Mucosa of descending colon (tissue), 3 donors: ENCODE measurements around the gene RPUSD3. TPM values are rescaled to one million over a fixed set of nuclear protein-coding genes. Genes with fewer than 3 reads are reported as not detected.

Experiments used
- ATAC-seq: fragments of 200-7000 bp; cut with Tn5 transposase; one replicate; pipeline ENCODE4 v1.9.1; 2020; ENCODE audit warnings: mild to moderate bottlenecking, moderate library complexity
- DNase-seq, 3 donors: peaks; one replicate each; pipeline ENCODE4 v3.0.0-alpha.2; 2020
- H3K36me3 ChIP-seq: fragments of 200-600 bp; one replicate; pipeline ENCODE4 v1.8.0; 2021; ENCODE audit warnings: low read depth, mild to moderate bottlenecking
- H3K4me1 ChIP-seq: fragments of 200-600 bp; one replicate; pipeline ENCODE4 v1.8.0; 2021; ENCODE audit warnings: low read depth, mild to moderate bottlenecking
- H3K4me3 ChIP-seq: fragments of 200-600 bp; one replicate; pipeline ENCODE4 v1.8.0; 2021; ENCODE audit warnings: mild to moderate bottlenecking
- H3K9me3 ChIP-seq: fragments of 200-600 bp; one replicate; pipeline ENCODE4 v1.8.0; 2021; ENCODE audit warnings: mild to moderate bottlenecking
- intact Hi-C, 2 donors: fragments of 100-400 bp; cut with DNase I in 1 of 2; cut with micrococcal nuclease in 1 of 2; formaldehyde crosslinking; loops; one replicate each; pipeline versions ENCODE4 v1.11.0 to v1.11.1; 2022; cut with DNase I, micrococcal nuclease
- total RNA-seq, 3 donors: library from RNA; stranded (reverse); fragmentation: NEBNext Ultra II Directional in 2 of 3; extraction: Animal tissue kit (Norgen Biotek cat#: 25700) in 2 of 3; gene quantifications; one replicate each; pipeline versions ENCODE4 v1.2.1 to v1.2.4, GENCODE V29; 2021 to 2023
- TF ChIP-seq, protein P1 (sequence below): fragments of 200-600 bp; IDR thresholded peaks from one replicate; pipeline ENCODE4 v1.8.0; 2022; ENCODE audit warnings: antibody characterized with exemption, mild to moderate bottlenecking
- donor health status: DM: no; HTN: no; CAD: no; lungs with moderate emphysema.
- donor health status: DM: no; HTN: no; CAD: no.
- donor health status: DM: no; HTN: yes; CAD: no.

Gene RPUSD3
- total RNA-seq, 3 donors from 2014 or later = 26.1 to 35.6 (median 28.6) TPM

DNA sequence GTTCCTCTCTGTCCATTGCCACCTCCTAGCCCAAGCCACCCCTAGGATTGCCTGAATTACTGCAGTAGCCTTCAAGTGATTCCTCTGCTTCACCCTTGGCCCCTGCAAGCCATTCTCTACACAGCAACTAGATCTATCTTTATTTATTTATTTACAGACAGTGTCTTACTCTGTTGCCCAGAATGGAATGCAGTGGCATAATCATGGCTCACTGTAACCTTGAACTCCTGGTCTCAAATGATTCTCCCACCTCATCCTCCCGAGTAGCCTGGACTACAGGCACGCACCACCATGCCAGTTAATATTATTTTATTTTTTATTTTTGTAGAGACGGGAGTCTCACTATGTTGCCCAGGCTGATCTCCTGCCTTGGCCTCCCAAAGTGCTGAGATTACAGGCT, 44.7 kb upstream of the RPUSD3 start:
- ATAC-seq (no peak), DNase-seq (no peak)
- H3K4me1 ChIP-seq = peaks cover 14% of the 10 kb centered on the region
- TF ChIP-seq, protein P1, sequence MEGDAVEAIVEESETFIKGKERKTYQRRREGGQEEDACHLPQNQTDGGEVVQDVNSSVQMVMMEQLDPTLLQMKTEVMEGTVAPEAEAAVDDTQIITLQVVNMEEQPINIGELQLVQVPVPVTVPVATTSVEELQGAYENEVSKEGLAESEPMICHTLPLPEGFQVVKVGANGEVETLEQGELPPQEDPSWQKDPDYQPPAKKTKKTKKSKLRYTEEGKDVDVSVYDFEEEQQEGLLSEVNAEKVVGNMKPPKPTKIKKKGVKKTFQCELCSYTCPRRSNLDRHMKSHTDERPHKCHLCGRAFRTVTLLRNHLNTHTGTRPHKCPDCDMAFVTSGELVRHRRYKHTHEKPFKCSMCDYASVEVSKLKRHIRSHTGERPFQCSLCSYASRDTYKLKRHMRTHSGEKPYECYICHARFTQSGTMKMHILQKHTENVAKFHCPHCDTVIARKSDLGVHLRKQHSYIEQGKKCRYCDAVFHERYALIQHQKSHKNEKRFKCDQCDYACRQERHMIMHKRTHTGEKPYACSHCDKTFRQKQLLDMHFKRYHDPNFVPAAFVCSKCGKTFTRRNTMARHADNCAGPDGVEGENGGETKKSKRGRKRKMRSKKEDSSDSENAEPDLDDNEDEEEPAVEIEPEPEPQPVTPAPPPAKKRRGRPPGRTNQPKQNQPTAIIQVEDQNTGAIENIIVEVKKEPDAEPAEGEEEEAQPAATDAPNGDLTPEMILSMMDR = no peak
- intact Hi-C loops = no loop called here
- no peak overlapping the region for H3K4me3 ChIP-seq
- H3K9me3 ChIP-seq = no peaks in the 10 kb centered on the region
- H3K36me3 ChIP-seq = no peaks in the 10 kb centered on the region

DNA sequence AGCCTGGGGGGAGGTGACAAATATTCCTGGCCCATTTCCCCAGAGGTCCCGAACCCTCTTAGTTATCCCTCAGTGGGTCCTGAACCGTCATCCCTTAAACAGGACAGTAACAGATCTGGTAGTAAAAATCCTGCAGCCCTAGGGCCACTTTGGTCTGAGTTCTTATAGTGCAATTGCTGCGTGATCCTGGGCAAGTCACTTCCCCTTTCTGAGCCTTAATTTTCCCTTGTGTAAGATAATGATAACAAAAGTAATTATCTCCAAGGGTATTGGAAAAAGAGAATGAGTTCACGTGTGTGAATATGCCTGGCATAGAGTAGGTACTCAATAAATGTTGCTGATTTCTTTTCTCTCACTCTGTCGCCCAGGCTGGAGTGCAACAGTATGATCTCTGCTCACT, 43.7 kb upstream of the RPUSD3 start:
- Histone ChIP-seq H3K36me3 (no peaks in the 10 kb centered on the region), H3K9me3 (no peaks in the 10 kb centered on the region), H3K4me1 (peaks cover 14% of the 10 kb centered on the region), H3K4me3 (no peak overlapping the region)
- intact Hi-C loops = no loop called here
- DNase-seq (no peak), ATAC-seq (no peak)
- TF ChIP-seq, protein P1 = no peak

DNA sequence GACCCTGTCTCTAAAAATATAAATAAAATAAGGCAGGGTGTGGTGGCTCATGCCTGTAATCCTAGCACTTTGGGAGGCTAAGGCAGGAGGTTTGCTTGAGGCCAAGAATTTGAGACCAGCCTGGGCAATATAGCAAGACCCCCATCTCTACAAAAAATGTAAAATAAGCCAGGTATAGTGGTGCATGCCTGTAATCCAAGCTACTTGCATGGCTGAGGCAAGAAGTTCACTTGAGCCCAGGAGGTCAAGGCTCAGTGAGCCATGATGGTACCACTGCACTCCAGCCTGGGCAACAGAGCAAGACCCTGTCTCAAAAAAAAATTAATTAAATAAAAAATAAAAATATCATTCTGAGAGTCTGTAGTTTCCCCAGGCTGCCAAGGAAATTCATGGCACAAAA, 42.5 kb upstream of the RPUSD3 start:
- no peak for DNase-seq
- Histone ChIP-seq H3K4me1 (peaks cover 7% of the 10 kb centered on the region), H3K36me3 (no peaks in the 10 kb centered on the region), H3K4me3 (no peak overlapping the region), H3K9me3 (no peaks in the 10 kb centered on the region)
- intact Hi-C loops = no loop called here
- ATAC-seq = no peak
- TF ChIP-seq, protein P1 = no peak

DNA sequence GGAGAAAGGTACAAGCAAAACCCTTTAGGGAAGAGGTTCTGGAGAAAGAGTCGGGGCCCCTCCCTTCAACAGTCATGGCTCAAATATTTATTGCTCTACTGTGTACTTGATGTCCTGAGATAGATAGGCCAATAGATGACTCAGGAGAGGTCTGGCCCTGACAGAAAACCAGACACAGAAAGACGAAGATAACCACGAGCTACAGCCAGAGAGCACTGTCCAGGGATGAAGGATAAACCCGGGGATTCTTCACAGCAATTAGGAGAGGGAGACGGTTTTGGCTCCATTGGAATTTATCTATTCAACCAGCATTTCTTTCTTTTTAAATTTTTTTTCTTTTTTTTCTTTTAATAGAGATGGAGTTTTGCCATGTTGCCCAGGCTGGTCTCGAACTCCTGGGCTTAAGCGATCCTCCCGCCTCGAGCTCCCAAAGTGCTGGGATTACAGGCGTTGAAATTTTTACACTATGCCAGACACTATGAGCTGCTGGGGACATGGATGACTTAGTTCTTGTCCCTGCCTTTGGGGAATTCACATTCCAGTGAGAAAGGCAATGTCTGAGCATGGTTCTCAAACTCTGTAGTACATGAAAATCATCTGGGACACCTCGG, 40.9 kb upstream of the RPUSD3 start:
- Histone ChIP-seq H3K4me1 (no peaks in the 10 kb centered on the region), H3K36me3 (no peaks in the 10 kb centered on the region), H3K9me3 (no peaks in the 10 kb centered on the region), H3K4me3 (no peak overlapping the region)
- intact Hi-C loops = no loop called here
- peak in 1 of 3 donors; percentile 35 for DNase-seq
- TF ChIP-seq, protein P1 = no peak
- ATAC-seq = peak; percentile 98

DNA sequence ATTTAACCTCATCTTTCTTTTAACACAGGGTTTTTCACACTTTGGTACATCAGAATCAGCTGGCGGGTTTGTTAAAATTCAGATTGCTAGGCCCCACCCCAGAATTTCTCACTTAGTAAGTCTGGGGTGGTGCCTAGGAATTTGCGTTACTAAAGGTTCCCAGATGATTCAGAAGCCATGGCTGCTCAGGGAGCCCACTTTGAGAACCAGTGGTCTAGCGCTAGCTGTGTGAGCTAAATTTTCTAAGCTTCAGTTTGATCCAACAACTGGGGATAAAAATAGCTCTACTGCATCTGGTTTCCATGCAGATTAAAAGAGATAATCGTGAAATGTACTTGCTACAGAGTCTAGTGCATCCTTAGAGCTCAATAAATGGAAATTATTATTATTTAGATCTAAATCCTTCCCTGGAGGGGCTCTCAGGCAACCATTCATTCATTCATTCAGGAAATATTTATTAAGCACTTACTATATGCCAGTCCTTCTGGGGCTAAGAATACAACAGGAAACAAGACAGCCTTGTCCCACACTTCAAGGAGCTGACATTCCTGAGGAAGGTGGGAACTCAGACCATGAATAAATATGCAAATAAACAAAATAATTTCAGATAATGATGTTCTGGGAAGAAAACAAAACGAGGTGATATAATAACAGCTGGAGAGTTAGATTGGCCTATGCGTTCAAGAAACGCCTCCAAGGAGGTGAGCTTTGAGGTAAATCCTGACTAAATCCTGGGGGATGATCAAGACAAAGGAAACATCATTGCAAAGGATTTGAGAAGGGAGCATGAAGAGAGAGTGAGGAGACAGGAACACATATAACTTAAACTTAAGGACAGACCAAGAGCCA, 40.1 kb upstream of the RPUSD3 start:
- no peaks in the 10 kb centered on the region for H3K36me3 ChIP-seq
- ATAC-seq (no peak), DNase-seq (no peak)
- TF ChIP-seq, protein P1 = no peak
- H3K4me1 ChIP-seq = no peaks in the 10 kb centered on the region
- no peaks in the 10 kb centered on the region for H3K9me3 ChIP-seq
- intact Hi-C loops = no loop called here
- no peak overlapping the region for H3K4me3 ChIP-seq
